ENCODE results near the gene TRIP11.

DNA sequence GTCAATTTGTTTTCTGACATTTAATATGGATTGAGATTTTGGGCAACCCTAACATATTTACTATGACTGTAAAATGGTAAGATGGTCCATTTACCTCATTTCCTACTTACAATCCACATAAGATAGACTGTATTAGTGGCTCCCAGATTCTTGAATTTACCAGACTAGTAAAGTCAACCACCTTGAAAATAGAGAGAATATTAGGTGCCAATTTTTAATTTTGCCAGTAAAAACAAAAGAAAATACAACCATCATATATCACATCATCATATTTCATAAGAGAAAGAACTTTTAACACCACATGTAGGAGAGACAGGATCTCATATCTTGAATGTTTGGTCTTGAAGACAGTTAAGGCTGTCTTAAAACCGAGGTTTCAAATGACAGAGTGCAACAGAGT lies 84.7 kb downstream of the TRIP11 start:
- no peak for TF ChIP-seq POLR2A (IDR thresholded peaks at IDR 0.05)
- TF ChIP-seq CTCF (IDR thresholded peaks at IDR 0.05 in 8 of 11, conservative IDR thresholded peaks at IDR 0.05 in 3 of 11) = no peak
- no peak for TF ChIP-seq POLR2AphosphoS5 (IDR thresholded peaks at IDR 0.05)

Data from spleen (tissue), 7 donors.